NCI-H2227 treated with DMSO at 0.1 percent for 48 hours (cell line): ENCODE data around the gene ACAT1.
A peak's percentile ranks its signal among the peaks of the same experiment; 100 is the strongest.
"Not testable (repeated sequence)": the region's sequence is repeated elsewhere in the genome, so short reads cannot be mapped to it uniquely, and the experiment has no call there.

Source experiments
- DNase-seq: peaks from one replicate; lab custom pipeline; 2025; lab: John Stamatoyannopoulos, UW

The ACAT1 gene

GRCh38 chr11:108121274-108122155, at the start of gene ACAT1:
TSS of gene ACAT1 (plus strand) at chr11:108121567. CDS start at chr11:108121607, 40 bp downstream.
- peak; percentile 72 for DNase-seq

- no peak for DNase-seq
Measured at GRCh38 chr11:108084811-108085210, 36.6 kb upstream of the ACAT1 start.

- no peak for DNase-seq
Measured at GRCh38 chr11:108085672-108086071, 35.7 kb upstream of the ACAT1 start.

GRCh38 chr11:108092134-108092533, 29.2 kb upstream of the ACAT1 start:
- no peak for DNase-seq

GRCh38 chr11:108093128-108093904, 28.1 kb upstream of the ACAT1 start:
- no peak for DNase-seq

- no peak for DNase-seq
Measured at GRCh38 chr11:108097179-108097578, 24.2 kb upstream of the ACAT1 start.

GRCh38 chr11:108101090-108101775, 20.1 kb upstream of the ACAT1 start:
- DNase-seq: no peak

- DNase-seq: no peak
Measured at GRCh38 chr11:108111126-108111525, 10.2 kb upstream of the ACAT1 start.

- DNase-seq: no peak
Measured at GRCh38 chr11:108112057-108112456, 9.3 kb upstream of the ACAT1 start.

- no peak for DNase-seq
Measured at GRCh38 chr11:108115500-108116140, 5.7 kb upstream of the ACAT1 start.

- DNase-seq: peak; percentile 23
Measured at GRCh38 chr11:108117746-108118371, 3.5 kb upstream of the ACAT1 start.

- DNase-seq: not testable (repeated sequence)
Measured at GRCh38 chr11:108120936-108121273, 462 bp upstream of the ACAT1 start.

GRCh38 chr11:108122166-108122628, 830 bp downstream of the ACAT1 start:
- DNase-seq: no peak

- DNase-seq: peak; percentile 55
Measured at GRCh38 chr11:108125096-108125495, 3.7 kb downstream of the ACAT1 start.

GRCh38 chr11:108128772-108129171, 7.4 kb downstream of the ACAT1 start:
- DNase-seq: no peak

GRCh38 chr11:108131993-108132392, 10.6 kb downstream of the ACAT1 start:
- DNase-seq: no peak

- DNase-seq: not testable (repeated sequence)
Measured at GRCh38 chr11:108132993-108133538, 11.7 kb downstream of the ACAT1 start.

GRCh38 chr11:108135845-108136544, 14.6 kb downstream of the ACAT1 start:
- DNase-seq: no peak

GRCh38 chr11:108137212-108137611, 15.8 kb downstream of the ACAT1 start:
- no peak for DNase-seq

GRCh38 chr11:108142304-108142703, 20.9 kb downstream of the ACAT1 start:
- DNase-seq: no peak
